Measurements from ENCODE around the gene ASB13.

The ASB13 gene

GRCh38 chr10:5589661-5590511 is 76.5 kb downstream of the ASB13 start:
- no peak for DNase-seq (ENCODE audit: low read depth, low spot score)

GRCh38 chr10:5589011-5589660 is 77.3 kb downstream of the ASB13 start:
- DNase-seq (ENCODE audit: low read depth, low spot score) = no peak
